Smooth muscle cell of the coronary artery (primary cell): ENCODE data around the gene TOR1B. TPM values are rescaled to one million over a fixed set of nuclear protein-coding genes. Genes with fewer than 3 reads are reported as not detected.

ENCODE experiments used
- total RNA-seq: library from RNA; depleted of rRNA; stranded (reverse); fragments of >200 nt; gene quantifications from 2 replicates; pipeline ENCODE4 v1.2.3, GENCODE V29; 2014; ENCODE audit warnings: low replicate concordance

The TOR1B gene, protein sequence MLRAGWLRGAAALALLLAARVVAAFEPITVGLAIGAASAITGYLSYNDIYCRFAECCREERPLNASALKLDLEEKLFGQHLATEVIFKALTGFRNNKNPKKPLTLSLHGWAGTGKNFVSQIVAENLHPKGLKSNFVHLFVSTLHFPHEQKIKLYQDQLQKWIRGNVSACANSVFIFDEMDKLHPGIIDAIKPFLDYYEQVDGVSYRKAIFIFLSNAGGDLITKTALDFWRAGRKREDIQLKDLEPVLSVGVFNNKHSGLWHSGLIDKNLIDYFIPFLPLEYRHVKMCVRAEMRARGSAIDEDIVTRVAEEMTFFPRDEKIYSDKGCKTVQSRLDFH
- 13.1 and 18.9 TPM in 2 replicates for total RNA-seq

DNA sequence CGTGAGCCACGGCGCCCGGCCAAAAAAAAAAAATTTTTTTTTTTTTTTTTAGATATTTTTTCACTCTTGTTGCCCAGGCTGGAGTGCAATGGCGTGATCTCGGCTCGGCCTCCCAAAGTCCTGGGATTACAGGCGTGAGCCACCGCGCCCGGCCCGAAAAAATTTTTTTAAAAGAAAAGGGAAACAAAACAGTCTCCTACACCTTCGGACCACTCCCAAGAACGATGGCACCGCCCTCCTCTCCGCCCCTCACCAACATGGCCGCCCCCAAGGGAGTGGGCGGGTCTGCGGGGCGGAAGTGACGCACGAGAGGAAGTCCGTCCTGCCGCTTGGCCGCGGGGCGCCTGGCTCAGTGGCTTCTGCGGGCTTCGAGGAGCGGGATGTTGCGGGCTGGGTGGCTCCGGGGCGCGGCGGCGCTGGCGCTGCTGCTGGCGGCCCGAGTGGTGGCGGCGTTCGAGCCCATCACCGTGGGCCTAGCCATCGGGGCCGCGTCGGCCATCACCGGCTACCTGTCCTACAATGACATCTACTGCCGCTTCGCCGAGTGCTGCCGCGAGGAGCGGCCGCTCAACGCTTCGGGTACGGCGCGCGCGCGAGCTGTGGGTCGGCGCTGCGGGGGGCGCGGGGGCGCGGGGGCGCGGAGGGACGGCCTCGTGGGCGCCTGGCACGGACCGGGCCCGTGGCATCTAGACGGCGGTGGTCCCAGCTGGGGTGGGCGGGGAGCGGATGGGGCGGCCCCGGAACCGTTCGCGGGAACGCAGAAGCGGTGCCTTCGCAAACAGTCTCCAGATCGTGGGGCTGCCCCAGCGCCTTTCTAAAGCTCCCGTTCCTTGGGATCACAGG is at the start of gene TOR1B:
TOR1B (plus strand) TSS at position 352 of the 843 bp plus-strand sequence; CDS start at position 381, 29 bp downstream.

DNA sequence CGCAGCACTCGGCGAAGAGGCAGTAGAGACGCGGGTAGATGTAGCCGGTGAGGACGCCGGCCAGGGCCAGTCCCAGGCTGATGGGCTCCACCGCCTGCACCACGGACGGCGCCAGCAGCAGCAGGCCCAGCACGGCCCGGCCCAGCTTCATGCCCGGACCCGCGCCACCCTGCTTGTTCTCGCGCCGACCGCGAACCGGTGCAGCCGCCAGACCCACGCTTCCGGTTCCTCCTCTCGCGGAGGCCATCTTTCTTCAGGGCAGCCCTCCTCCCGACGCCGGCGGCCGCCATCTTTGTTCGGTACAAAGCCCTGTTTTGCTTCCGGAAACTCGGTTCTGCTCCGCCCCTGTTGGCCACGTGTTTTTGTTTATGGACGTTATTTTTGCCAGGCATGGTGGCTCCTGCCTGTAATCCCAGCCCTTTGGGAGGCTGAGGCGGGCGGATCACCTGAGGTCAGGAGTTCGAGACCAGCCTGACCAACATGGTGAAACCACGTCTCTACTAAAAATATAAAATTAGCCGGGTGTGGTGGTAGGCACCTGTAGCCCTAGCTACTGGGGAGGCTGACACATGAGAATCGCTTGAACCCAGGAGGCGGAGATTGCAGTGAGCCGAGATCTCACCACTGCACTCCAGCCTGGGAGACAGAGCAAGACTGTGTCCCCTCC is 21.1 kb downstream of the TOR1B start, which contains the start of gene TOR1A:
TOR1A (minus strand) TSS at position 202 of the 667 bp plus-strand sequence; CDS start at position 151, 51 bp downstream.

DNA sequence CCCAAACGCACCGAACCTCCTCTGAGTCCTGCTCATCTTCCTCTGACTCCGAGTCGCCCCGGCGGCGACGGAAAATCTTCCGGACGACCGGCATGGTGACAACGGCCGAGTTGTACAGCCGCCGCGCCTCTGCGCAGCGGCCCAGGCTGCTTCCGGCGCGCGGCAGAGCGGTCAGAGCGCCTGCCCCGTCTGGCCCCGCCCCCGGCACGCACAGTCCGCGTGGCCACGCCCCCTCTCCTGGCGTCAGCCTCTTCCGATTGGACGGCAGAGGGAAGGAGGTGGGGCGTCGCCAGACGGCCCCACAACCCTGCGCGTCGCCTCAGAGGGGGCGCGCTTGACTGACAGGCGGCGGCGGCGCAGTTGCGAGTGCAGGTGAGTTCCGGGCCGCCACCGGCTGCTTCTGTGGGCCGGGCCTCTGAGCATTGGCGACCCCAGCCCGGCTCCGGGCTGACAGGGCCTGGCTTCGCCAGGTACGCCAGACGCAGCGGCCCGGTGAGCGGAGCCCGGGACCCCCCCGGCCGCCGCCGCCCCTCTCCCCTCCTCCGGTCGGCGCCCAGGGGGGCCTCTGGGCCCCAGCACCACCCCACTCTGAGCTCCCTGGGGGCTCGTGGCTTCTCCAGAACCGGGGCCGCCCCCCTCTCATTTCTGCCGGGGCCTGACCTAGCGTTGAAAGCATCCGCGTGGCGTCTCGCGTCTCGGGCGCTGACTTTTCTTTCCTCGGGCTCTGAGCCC is 32.3 kb downstream of the TOR1B start, which contains the start of the genes C9orf78 and USP20:
C9orf78 (minus strand) TSS at position 148 of the 732 bp plus-strand sequence; CDS start at position 94, 54 bp downstream.
USP20 (plus strand) TSS at position 331 of the 732 bp plus-strand sequence. CDS start 17,098 bp downstream, outside the sequence.

Other genes starting within 250 kb of the TOR1B start
- gene C9orf50, start 182.1 kb upstream of the TOR1B start, total RNA-seq: 0.08 TPM in 1 of 2 replicates, not detected in the other
- gene NTMT1, start 177.0 kb upstream of the TOR1B start, total RNA-seq: 33.6 and 50.1 TPM in 2 replicates
- 9.6 and 9.9 TPM in 2 replicates for gene ASB6, start 161.0 kb upstream of the TOR1B start, total RNA-seq
- 8.5 and 15.1 TPM in 2 replicates for gene PRRX2, start 137.5 kb upstream of the TOR1B start, total RNA-seq
- 2.6 and 30.0 TPM in 2 replicates for gene PTGES, start 50.1 kb upstream of the TOR1B start, total RNA-seq
- gene TOR1A, start 21.0 kb downstream of the TOR1B start, total RNA-seq: 14.4 and 19.8 TPM in 2 replicates
- gene C9orf78, start 32.1 kb downstream of the TOR1B start, total RNA-seq: 44.6 and 121 TPM in 2 replicates
- gene USP20, start 32.3 kb downstream of the TOR1B start, total RNA-seq: 8.3 and 20.1 TPM in 2 replicates
- gene FNBP1, start 240.0 kb downstream of the TOR1B start, total RNA-seq: 43.8 and 51.6 TPM in 2 replicates